NCI-H345 treated with DMSO at 0.1 percent for 48 hours (cell line): ENCODE data around the gene PTPRO.
"Not testable (repeated sequence)": the region's sequence is repeated elsewhere in the genome, so short reads cannot be mapped to it uniquely, and the experiment has no call there.

Experiments used
- DNase-seq: peaks from one replicate; lab custom pipeline; 2025; ENCODE audit not compliant: unreplicated experiment; lab: John Stamatoyannopoulos, UW

Gene PTPRO

DNA sequence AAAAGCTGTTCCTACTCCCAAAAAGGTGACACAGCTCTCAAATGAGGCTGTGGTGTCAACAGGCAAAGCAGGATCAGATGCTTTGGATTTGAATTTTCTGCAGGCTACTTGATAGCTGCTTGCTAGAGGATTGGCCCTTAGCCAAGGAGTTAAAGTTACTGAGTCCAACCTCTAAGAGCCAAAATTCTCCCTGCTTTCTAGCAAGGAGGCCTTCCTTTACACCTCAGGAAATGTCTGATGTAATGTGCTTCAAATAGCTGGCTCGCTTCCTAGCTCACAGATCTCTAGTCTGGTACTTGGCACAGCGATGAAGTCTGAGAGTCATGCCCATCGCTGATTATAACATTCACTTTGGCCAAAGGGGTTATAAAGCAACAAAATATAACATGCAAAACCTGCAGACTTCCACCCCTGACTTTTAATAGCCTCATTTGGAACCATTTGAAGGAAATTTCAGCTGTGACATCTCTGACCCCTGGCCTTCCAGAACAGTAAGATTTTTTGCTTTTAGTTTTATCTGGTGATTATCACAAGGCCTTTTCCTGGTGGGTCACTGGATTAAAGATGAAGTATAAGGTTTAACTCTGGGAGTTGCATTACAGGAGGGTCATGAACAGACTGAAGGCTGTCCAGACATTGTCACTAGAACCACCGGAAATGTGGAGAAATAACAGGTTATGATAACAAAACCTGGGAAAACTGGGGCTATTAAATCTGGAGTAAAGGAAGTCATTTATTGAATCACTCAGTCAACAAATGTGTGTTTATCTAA is 277.1 kb downstream of the PTPRO start:
- no peak for DNase-seq

DNA sequence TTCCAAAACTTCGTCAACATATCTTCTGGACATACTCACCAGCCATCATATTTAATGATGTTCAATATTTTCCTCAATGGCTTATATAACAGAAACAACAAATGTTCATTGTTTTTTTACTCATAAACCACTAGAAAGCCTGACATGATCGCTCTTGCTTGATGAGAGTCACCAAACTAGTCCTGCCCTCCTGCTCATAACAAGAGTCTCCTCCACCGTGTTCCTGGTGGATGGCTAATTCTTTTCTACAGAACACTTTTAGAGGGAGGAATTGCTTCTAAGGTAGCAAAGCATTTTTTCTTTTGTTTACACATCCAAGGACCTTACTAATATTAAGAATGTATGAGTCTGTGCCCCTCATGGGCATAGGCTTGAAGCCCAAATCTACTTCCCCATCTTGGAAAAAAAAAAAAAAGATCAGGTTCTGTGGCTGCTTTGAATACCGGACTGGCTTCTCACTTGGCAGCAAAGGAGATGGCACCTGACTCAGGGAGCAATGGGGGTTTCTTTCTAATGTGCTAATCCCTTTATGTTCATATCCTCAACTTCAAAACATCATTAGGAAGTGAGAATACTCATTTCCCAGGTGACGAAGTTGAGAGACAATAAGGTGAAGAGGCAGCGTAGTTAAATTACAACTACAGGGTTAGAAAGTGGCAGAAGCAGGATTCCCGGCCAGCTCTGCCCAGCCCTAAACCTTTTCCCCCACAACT is 278.1 kb downstream of the PTPRO start:
- DNase-seq, result no peak

DNA sequence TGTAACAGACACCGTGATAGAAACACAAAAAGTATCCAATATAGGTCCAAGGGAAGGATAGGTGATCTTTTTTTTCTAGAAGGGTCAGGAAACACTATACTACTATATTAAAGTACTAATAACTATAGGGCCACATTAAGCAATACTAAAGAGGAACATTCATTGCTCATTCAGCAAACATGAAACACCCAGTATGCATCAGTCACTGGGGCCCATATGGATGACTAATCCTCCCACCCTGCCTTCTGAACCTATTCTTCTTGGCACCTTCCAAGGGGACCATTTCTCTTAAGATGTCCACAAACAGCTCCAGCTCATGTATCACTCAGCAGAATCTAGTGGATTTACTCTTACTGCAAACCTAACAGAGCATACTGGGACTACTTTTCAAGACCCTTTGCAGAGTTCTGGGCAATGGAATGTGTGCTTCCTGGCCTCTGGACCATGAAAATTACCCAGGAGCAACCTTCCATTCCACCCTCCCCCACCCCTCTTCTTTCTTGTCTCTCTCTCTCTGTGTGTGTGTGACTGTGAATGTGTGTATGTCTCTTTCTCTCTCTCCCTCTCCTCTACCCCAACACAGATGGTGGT is 279.0 kb downstream of the PTPRO start:
- no peak for DNase-seq

DNA sequence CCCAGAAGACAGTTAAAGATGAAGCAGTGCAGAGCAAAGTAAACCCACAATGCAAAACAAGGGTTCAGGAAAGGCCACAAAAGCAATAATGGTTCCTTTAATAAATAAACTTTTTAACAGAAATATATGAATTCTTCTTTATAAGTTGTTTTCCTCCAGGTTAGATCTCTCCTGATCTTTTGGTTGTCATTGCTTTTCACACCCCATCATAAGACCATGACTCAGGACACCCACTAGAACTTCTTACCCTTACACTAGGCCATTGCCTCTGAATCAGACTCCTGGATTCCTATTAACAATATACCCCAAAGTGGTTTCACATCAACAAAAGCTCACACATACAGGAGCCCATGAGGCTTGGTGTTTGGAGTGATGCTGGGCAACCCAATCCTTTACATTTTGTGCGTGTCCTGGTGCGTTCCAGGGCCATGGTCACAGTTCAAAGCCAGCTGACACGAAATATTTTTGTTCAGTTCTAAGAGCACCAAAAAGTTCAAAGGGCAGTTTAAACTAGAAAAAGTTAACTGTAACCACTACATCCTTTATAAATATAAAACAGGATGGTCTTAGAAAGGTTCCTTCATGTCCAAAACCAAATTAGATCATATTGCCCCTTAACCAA is 279.9 kb downstream of the PTPRO start:
- DNase-seq, result no peak

DNA sequence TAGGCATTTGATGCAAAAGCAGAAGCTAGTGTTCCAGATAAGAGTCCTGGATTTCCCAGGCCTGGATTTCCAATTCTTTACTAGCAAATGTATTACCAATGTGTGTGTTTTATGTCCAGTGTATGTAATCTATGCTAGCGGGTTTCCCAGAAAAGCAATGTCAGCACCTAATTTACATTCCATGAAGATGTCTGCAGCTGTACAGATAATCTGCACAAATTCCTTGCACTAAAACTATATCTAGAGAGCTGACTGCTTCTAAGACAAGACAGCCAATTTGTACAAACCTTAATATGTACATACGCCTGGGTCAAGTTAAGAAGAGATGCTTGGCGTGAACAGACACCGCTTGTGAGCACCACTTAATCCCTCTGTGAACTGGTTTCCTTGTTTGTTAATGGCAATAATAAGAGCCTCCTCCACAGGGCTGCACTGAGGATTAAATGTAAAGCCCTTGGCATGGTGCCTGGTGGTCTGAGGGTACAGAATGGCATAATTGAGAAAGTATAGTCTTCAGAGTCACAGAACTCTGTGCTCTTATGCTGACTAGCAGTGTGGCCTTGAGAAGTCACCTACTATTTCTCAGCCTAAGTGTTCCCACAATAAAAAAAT is 281.3 kb downstream of the PTPRO start:
- peak; percentile 33 for DNase-seq

DNA sequence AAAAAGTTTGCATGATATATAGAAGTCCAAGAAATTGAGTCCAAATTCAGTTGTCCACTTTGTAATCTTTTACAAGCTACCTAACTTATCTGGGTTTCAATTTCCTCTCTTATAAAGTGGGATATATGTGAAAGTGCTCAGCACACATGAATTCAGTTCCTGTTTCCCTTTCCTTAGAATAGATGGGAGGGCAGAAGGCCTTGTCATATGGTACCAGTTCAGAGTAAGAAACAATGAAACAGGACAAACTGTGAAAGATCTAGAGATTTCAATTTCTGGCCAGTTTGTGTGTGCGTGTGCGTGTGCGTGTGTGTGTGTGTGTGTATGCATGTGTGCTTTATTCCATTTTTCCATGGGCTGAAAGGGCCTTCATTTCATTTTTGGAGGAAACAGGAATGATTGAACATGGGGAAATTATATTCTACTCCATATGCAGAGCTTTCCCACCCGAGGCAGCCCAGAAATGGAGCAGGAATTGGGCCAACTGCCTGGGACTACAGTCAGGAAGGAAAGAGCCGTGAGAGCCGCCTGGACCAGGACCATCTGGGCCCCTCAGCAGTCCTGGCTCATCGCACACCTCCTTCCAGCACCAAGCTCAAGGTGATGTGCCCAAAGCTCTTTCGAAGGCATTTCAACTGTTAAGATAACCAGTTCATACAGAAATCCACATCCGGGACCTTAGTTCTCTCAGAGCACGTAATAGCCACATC is 283.7 kb downstream of the PTPRO start:
- DNase-seq, result no peak

DNA sequence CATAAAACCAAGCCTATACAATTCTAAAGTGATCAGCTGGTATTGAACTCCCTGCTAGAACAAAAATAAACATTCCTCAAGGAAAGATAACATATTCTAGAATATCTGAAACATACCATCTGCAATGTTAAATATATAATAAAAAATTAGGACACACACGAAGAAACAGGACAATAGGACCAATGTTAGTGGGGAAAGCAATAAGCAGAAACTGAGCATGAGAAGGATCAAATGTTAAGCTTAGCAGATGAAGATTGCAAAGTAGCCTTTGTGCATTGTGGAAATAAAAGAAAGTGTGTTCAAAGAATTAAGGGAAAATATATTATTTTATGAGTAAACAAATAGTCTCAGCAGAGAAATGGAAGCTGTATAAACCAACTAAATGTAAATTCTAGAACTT is 286.1 kb downstream of the PTPRO start:
- DNase-seq, result no peak

DNA sequence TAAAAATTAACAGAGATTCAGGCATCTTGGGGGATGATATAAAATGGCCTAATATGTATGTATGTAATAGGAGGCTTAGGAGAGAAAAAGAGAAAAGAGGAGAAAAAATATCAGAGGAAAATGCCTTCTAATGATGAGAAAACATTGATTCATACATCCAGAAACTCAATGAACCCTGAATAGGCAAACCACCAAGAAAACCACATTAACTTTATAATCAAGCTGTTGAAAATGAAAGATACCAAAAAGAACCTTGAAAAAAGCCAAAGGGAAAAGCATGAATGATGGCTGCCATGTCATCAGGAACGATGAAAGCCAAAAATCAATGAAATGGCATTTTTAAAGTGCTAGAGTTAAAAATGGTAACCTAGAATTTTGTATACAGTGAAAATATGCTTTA is 286.6 kb downstream of the PTPRO start:
- DNase-seq, result no peak

DNA sequence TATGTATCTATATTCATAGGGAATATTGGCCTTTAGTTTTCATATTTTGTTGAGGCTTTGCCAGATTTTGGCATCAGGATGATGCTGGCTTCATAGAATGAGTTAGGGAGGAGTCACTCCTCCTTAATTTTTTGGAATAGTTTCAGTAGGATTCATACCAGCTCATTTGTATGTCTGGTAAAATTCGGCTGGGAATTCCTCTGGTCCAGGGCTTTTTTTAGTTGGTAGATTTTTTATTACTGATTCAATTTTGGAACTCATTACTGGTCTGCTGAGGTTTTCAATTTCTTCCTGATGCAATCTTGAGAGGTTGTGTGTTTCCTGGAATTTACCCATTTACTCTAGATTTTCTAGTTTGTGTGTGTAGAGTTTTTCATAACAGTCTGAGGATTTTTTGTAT is 291.7 kb downstream of the PTPRO start:
- DNase-seq, result no peak

DNA sequence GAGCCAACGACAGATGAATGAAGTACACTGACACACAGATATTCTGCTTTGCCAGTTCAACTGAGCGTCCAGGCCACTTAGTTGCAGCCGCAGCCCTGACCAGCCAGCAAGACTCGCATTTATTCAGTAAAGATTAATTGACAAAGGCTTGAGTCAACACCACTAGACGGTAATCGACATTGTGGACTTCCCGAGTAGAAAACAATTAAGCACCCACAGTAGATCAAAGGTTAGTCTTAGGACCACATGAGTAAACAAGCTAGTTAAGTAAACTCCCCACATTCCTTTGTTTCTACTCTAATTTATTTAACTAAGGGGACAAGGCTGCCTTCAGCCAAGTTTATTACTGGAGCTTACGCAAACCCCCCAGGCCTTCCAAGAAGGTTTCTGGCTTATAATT is 294.2 kb downstream of the PTPRO start:
- not testable (repeated sequence) for DNase-seq

DNA sequence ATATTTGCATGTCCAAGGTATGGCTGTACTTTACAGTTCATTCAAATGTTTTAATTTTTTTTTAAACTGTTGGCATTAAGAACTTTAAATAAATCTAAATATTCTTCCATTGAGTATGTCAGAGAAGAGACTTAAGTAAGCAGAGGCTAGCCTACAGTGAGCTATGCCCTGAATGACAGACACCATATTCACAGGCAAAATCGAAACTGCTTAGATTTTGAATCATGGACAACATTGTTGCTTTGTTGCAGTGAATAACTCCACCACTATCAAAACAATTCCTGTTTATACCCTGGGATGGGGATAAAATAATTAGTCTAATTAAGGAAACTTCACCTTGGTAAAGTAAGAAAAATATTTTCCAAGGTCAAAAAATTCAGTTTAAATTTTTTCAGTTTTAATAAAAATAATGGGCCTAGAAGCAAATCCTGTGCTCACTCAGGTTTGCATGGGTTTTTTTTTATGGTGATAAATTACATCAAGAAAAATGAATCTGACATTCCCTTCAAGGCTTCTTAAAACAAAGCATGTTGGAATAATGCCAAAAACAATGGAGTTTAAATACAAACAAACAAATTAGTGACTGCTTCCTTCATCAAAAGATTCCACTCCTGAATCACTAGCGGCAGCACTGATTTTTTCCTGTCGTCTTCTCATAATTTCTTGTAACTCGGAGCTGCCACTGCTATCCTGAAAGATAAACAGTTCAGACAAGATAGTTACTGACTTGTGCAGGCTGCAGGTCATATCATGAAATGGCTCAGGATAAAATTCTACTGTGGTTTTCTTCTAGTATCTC is 298.6 kb downstream of the PTPRO start:
- no peak for DNase-seq

DNA sequence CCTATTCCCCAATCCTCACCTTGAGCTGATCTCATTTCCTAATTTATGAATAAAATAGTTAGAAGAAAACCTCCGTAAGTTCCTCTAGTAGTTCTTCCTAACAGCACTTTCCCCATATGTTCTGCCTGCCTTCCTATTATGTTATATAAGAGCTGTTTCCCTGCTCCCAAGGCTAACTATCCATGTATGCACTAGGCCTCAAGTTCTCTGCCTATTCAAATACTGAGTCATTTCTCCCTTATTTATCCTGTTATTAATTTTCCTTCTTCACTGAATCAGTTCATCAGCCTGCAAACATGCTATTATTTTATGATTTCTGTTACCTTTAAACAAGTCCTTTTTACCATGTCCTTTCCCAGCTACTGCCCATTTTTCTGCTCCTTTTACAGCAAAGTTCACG is 302.8 kb downstream of the PTPRO start:
- DNase-seq, result no peak

DNA sequence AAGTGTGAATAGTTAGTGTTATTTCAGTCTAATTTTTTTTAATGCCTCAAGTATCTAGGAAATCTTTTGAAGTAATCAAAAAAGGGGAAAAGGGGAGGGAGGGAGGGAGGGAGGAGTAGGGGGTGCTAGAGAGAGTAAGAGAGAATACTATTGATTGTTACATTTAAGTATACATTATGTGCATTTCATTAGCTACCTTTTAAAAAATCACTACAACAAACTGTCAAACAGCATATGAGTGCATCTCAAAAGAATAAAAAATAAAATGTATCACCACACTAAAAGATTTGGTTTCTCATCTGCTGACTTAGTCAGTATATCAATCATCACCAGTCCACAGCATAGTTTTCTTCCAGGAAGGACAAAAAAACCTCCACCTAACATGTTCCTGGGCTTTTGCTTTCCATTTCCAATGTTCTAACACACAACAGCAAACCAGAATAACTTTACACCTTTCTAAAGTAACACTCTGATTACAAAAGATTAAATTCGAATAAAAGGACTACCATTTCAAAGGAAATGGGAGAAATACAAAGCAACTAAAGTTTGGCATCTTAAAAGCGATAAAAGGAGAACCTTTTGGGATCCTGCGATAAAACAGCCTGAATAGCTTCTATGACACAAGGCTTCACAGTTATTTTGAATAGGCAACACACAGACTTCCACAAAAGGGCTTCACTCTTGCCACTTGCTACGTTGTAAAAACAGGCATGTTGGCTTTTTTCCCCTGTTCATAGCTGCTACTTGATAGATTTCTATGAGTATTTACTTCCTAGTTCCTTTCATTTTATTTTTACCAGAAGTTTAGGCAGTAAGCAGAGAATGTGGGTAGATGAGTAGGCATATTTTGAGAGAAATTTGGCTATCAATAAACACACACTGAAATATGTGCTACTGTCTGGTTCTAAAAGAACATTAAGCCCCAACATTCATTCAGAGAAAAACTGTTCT is 306.0 kb downstream of the PTPRO start:
- no peak for DNase-seq

DNA sequence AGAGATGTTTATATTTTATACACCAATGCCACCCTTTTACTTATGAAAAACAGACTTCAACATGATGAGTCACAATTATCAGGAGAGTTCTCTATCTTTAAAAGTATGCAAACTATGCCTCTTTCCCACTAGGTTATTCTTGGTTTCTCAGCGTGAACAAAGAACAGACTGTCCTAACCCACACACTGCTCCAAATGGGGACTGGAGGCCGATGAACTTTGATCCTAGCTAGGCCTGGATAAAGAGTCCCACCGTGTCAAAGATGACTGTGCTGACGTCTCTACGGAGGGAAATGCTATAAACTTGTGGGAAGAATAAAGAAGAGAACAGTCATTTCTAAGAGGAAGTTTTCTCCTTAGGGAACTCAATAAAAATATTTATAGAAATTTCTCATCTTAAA is 306.8 kb downstream of the PTPRO start:
- DNase-seq, result no peak

DNA sequence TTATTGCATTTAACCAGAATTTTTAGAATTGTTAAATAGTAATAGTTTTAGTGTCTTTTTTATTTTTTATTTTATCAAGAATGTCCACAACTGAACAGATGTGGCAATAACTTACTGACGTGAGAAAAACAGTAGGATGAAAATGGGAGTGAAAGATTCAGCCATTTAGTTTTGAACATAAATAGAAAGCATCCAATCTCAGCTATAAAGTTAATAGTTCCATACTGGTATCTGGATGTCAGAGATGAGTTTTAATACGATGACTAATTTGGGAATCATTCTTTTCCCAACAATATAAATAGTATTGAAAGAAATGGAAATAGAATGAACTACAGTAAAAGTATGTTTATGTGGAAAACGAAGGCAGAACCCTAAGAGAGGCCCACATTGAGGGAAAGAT is 307.5 kb downstream of the PTPRO start:
- DNase-seq, result no peak

DNA sequence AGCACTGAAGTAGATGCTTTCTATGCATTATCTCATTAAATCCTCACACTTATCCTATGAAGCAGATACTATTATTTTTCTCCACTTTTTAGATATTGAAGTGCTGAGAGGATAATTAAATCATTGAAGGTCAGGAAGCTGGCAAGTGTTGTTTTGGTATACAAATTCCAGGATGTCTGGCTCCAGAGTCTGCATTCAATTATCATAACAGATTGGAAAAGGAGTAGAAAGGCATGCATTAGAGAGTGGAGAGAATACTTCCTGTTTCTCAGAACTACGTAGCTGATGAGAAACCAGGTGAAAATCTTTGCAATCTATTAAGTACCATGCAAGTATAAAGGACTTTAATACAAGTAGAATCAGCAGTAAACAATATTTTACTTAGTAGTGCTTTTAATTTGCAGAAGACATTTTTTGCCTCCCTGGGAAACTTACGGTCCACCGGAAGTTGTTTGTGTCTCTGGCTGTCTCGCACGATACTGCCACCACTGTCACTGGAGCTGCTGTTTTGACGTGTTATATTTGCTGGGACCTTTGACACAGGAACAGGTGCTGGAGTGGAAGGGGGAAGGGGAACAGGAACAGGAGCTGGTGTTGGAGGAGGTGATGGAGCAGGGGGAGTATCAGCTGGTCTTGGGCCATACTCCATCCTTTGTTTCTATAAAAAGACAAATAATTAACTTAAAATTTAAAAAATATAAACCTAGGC is 308.9 kb downstream of the PTPRO start:
- no peak for DNase-seq

DNA sequence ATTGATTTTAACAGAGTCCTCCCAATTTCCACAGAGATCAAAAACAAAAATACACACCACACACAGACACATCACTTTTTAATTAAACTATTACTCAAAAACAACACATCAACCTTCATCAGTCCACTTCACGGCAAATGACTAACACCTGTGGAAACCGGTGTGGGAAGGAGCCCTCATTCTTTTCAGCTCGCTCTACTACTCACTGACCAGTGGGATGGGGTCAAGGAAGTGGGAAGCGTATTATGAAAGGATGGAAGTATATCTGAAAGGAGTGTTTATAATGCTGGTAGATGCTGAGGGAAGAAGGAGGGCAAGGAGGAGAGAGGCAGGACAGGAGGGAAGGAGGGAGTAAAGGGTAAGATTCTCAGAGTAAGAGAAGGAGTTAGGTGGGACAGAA is 310.4 kb downstream of the PTPRO start:
- no peak for DNase-seq

DNA sequence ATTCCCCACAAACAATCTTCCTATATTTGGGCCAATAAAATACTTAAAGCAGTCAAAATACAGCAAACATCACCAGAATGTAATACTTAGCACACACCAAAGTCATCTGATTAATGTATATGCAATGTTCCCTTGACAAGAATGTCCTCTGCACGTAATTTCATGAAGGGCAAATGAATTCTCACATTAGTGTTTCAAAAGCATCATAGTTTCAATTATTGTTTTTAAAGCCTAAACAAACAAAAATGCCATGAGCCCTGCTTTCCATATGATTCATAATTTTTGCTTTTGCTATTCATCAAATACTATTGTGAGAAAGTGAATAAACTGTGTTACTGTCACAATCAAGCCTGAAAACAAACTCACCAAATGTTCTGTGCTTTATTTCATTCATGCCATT is 310.9 kb downstream of the PTPRO start:
- no peak for DNase-seq
